Measurements from ENCODE around the gene FGF22. TPM values are rescaled to one million over a fixed set of nuclear protein-coding genes. Genes with fewer than 3 reads are reported as not detected.

Gene FGF22
- total and polyA plus RNA-seq, 2 of the 13 experiments (the other 11 are each of a cell fraction or from before 2014, with no cell fraction given): 0.24 TPM; not detected in 1

DNA sequence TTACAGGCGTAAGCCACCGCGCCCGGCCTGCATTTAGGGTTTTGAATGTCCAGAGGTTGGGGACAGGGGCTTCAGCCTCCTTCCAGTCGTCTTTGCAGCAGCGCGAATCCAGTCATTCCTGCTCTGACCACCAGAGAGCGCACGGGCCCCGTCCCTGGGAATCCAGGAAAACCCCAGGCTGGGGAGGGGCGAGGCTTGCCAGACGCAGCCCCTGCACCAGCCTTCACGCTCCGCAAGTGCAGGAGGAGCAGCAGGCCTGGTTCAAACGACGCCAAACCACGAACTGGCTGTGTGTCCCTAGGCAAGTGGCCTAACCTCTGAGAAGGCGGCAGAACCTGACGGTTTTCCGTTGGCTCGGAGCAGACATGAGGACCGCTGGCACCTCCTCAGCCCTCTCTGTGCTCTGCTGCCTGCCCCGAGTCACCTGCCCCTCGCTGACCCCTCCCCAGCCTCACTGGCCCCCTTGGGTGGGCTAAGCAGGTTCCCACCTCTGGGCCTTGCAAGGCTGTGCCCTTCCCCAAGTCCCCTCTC lies 25.3 kb downstream of the FGF22 start (continued):
- TF ChIP-seq, protein P1, sequence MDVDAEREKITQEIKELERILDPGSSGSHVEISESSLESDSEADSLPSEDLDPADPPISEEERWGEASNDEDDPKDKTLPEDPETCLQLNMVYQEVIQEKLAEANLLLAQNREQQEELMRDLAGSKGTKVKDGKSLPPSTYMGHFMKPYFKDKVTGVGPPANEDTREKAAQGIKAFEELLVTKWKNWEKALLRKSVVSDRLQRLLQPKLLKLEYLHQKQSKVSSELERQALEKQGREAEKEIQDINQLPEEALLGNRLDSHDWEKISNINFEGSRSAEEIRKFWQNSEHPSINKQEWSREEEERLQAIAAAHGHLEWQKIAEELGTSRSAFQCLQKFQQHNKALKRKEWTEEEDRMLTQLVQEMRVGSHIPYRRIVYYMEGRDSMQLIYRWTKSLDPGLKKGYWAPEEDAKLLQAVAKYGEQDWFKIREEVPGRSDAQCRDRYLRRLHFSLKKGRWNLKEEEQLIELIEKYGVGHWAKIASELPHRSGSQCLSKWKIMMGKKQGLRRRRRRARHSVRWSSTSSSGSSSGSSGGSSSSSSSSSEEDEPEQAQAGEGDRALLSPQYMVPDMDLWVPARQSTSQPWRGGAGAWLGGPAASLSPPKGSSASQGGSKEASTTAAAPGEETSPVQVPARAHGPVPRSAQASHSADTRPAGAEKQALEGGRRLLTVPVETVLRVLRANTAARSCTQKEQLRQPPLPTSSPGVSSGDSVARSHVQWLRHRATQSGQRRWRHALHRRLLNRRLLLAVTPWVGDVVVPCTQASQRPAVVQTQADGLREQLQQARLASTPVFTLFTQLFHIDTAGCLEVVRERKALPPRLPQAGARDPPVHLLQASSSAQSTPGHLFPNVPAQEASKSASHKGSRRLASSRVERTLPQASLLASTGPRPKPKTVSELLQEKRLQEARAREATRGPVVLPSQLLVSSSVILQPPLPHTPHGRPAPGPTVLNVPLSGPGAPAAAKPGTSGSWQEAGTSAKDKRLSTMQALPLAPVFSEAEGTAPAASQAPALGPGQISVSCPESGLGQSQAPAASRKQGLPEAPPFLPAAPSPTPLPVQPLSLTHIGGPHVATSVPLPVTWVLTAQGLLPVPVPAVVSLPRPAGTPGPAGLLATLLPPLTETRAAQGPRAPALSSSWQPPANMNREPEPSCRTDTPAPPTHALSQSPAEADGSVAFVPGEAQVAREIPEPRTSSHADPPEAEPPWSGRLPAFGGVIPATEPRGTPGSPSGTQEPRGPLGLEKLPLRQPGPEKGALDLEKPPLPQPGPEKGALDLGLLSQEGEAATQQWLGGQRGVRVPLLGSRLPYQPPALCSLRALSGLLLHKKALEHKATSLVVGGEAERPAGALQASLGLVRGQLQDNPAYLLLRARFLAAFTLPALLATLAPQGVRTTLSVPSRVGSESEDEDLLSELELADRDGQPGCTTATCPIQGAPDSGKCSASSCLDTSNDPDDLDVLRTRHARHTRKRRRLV (CRISPR knock-in tag; IDR thresholded peaks at IDR 0.05): no peak
- TF ChIP-seq NFE2 (CRISPR knock-in tag; IDR thresholded peaks at IDR 0.05): no peak
- TF ChIP-seq, protein P2, sequence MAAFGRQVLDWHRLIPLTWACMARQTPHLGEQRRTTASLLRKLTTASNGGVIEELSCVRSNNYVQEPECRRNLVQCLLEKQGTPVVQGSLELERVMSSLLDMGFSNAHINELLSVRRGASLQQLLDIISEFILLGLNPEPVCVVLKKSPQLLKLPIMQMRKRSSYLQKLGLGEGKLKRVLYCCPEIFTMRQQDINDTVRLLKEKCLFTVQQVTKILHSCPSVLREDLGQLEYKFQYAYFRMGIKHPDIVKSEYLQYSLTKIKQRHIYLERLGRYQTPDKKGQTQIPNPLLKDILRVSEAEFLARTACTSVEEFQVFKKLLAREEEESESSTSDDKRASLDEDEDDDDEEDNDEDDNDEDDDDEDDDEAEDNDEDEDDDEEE (CRISPR knock-in tag; IDR thresholded peaks at IDR 0.05): no peak
- TF ChIP-seq NCOA1 (CRISPR knock-in tag; IDR thresholded peaks at IDR 0.05): 0 out of 2 replicates have a peak, but pooled peaks have one; percentile 89
- no peak for TF ChIP-seq ZNF530 (CRISPR knock-in tag; IDR thresholded peaks at IDR 0.05; ENCODE audit: low read depth)
- TF ChIP-seq ZNF143 (CRISPR knock-in tag; IDR thresholded peaks at IDR 0.05): no peak
- TF ChIP-seq DMAP1 (CRISPR knock-in tag; IDR thresholded peaks at IDR 0.05): no peak
- no peak for TF ChIP-seq ZNF879 (CRISPR knock-in tag; IDR thresholded peaks at IDR 0.05)
- TF ChIP-seq TBX3 (IDR thresholded peaks at IDR 0.05; ENCODE audit: borderline replicate concordance): no peak
- TF ChIP-seq, protein P3, sequence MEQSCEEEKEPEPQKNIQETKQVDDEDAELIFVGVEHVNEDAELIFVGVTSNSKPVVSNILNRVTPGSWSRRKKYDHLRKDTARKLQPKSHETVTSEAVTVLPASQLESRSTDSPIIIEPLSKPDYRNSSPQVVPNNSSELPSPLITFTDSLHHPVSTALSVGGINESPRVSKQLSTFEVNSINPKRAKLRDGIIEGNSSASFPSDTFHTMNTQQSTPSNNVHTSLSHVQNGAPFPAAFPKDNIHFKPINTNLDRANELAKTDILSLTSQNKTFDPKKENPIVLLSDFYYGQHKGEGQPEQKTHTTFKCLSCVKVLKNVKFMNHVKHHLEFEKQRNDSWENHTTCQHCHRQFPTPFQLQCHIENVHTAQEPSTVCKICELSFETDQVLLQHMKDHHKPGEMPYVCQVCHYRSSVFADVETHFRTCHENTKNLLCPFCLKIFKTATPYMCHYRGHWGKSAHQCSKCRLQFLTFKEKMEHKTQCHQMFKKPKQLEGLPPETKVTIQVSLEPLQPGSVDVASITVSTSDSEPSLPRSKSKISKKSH (CRISPR knock-in tag; IDR thresholded peaks at IDR 0.05; ENCODE audit: borderline replicate concordance): peak; percentile 82; the same call in 1 of the 2 replicates
- TF ChIP-seq, protein P4, sequence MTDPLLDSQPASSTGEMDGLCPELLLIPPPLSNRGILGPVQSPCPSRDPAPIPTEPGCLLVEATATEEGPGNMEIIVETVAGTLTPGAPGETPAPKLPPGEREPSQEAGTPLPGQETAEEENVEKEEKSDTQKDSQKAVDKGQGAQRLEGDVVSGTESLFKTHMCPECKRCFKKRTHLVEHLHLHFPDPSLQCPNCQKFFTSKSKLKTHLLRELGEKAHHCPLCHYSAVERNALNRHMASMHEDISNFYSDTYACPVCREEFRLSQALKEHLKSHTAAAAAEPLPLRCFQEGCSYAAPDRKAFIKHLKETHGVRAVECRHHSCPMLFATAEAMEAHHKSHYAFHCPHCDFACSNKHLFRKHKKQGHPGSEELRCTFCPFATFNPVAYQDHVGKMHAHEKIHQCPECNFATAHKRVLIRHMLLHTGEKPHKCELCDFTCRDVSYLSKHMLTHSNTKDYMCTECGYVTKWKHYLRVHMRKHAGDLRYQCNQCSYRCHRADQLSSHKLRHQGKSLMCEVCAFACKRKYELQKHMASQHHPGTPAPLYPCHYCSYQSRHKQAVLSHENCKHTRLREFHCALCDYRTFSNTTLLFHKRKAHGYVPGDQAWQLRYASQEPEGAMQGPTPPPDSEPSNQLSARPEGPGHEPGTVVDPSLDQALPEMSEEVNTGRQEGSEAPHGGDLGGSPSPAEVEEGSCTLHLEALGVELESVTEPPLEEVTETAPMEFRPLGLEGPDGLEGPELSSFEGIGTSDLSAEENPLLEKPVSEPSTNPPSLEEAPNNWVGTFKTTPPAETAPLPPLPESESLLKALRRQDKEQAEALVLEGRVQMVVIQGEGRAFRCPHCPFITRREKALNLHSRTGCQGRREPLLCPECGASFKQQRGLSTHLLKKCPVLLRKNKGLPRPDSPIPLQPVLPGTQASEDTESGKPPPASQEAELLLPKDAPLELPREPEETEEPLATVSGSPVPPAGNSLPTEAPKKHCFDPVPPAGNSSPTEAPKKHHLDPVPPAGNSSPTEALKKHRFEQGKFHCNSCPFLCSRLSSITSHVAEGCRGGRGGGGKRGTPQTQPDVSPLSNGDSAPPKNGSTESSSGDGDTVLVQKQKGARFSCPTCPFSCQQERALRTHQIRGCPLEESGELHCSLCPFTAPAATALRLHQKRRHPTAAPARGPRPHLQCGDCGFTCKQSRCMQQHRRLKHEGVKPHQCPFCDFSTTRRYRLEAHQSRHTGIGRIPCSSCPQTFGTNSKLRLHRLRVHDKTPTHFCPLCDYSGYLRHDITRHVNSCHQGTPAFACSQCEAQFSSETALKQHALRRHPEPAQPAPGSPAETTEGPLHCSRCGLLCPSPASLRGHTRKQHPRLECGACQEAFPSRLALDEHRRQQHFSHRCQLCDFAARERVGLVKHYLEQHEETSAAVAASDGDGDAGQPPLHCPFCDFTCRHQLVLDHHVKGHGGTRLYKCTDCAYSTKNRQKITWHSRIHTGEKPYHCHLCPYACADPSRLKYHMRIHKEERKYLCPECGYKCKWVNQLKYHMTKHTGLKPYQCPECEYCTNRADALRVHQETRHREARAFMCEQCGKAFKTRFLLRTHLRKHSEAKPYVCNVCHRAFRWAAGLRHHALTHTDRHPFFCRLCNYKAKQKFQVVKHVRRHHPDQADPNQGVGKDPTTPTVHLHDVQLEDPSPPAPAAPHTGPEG (CRISPR knock-in tag; IDR thresholded peaks at IDR 0.05): no peak; the same call in 1 of the 2 replicates
- TF ChIP-seq ATF1 (CRISPR knock-in tag; IDR thresholded peaks at IDR 0.05): no peak
- peak; percentile 79; the same call in 1 of the 2 replicates for TF ChIP-seq PCBP1 (IDR thresholded peaks at IDR 0.05; ENCODE audit: borderline replicate concordance, low read depth, low read length)
- TF ChIP-seq SNAI1 (CRISPR knock-in tag; IDR thresholded peaks at IDR 0.05; ENCODE audit: borderline replicate concordance): 0 out of 2 replicates have a peak, but pooled peaks have one; percentile 33
- TF ChIP-seq KLF9 (CRISPR knock-in tag; IDR thresholded peaks at IDR 0.05; ENCODE audit: low read depth): no peak
- no peak for TF ChIP-seq ZNF496 (CRISPR knock-in tag; IDR thresholded peaks at IDR 0.05; ENCODE audit: insufficient replicate concordance)
- TF ChIP-seq KAT2B (IDR thresholded peaks at IDR 0.05; ENCODE audit: borderline replicate concordance, low read depth, low read length): no peak
